Colon (tissue), 2 donors: ENCODE results near the gene ITPRIPL2.

ENCODE experiments used
- FAIRE-seq: peaks from 2 replicates; lab custom pipeline; 2012; peaks lifted over from hg19 to GRCh38; lab: Jason Lieb, UNC
- donor health status: control.
- donor health status: control.

The ITPRIPL2 gene

GRCh38 chr16:19123535-19124178 is 9.9 kb downstream of the ITPRIPL2 start:
- no peak for FAIRE-seq

GRCh38 chr16:19126300-19126699 is 12.5 kb downstream of the ITPRIPL2 start:
- FAIRE-seq, result no peak

GRCh38 chr16:19127205-19127604 is 13.4 kb downstream of the ITPRIPL2 start:
- FAIRE-seq, result no peak

DNA sequence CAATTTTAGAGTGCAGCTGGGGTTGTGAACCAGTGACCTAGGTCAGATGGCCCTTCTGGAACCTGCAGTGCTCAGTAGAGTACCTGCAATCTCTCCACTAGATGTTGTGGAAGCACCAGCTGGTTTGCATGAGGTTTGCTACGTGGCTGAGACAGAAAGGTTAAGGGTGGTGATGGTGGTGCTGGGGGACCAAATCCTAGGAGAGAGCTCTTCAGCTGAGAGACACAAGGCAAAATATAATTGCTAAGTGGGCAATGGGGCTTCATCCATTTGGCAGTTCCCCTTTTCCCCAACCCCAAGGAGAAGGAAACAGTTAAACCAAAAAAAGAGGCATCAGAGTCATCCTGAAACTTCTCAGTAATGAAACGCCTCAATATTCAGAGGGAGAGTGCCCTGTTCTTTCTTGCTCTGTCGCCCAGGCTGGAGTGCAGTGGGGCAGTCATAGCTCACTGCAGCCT is 13.9 kb downstream of the ITPRIPL2 start:
- FAIRE-seq, result no peak

- no peak for FAIRE-seq
These were observed 14.9 kb downstream of the ITPRIPL2 start for GRCh38 chr16:19128454-19129200.

- FAIRE-seq, result no peak
These were observed 16.6 kb downstream of the ITPRIPL2 start for GRCh38 chr16:19130385-19130784.

DNA sequence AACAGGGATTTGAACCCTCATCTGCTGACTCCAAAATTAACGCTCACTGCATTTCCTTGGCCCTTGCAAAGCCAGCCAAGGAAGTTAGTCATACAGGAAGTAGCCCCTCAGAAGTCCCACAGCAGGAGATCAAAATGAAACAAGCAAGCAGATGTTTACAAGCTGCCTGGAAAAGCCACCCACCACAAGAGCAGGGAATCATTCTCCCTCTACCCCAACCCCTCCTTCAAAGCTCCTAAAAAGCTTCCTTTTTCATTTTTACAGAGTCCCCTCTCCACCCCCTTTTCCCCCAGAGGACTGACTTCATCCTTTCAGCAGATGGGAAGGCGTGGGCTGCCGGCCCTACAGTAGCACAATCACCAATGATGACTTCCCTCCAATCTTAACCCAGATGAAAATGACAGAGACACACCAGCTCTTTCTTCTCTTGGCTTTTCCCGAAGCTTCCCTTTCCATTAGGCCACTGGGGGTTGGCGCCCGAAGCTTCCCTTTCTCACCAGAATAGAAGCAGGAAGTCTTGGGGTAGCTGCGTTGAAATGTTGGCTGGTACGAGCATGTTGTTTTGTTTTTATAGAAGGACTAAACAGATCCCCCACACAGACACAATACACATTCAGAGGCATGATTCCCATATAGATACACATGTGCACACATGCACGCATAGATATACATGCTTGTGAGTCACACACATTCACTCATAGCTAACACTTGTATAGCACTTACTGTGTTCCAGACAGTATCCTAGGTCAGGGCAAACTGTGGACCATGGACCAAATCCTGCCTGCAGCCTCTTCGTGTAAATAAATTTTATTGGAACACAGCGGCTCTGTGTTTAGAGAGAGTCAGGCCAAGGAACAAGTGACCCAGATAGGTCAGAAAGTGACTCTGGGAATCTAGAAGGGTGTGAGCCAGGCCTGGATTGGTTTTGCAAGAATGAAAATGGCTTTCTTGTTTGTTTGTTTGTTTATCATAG is 17.4 kb downstream of the ITPRIPL2 start:
- no peak for FAIRE-seq

GRCh38 chr16:19131825-19132218 is 18.1 kb downstream of the ITPRIPL2 start:
- FAIRE-seq, result no peak

- no peak for FAIRE-seq
These were observed 18.5 kb downstream of the ITPRIPL2 start for GRCh38 chr16:19132255-19132654.

DNA sequence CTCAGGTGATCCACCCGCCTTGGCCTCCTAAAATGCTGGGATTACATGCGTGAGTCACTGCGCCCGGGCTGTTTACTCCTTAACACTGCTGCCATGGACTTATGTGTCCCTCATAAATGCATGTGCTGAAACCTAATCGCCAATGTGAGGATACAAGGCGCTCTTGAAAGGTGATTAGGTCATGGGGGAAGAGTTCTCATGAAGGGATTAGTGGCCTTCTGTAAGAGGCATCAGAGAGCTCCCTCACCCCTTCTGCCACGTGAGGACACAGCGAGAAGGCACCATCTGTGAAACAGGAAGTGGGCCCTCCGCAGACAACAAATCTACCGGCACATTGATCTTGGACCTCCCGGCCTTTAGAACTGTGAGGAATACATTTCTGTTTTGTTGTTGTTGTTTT is 19.1 kb downstream of the ITPRIPL2 start:
- FAIRE-seq, result no peak

GRCh38 chr16:19133600-19133999 is 19.8 kb downstream of the ITPRIPL2 start:
- FAIRE-seq, result no peak

DNA sequence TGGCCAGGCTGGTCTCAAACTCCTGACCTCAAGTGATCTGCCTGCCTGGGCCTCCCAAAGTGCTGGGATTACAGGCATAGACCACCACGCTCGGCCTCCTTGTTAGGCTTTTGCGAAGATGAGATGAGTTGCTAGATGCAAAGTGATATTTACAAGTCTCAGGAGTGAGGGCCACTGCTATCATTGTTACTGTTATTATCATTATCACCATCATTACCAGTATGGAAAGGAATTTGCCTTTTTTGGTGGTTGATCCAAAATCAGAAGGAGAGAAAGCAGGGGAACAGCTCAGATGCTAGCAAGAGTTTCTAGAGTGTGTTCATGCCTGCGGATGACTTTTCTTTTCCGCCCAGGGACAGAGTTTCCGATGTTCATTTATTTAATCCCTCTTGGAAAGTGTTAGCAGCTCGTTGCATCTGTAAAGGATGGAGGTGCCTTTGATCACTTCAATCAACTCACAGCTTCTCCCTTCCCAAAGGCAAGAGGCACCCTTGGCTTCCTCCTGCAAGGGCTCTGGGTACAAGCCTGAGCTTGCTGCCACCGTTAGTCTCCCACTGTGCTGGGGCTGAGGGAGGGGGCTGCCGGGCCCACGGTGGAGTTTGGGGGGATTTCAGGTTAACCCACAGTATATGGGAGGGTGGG is 21.6 kb downstream of the ITPRIPL2 start:
- no peak for FAIRE-seq

GRCh38 chr16:19135896-19136438 is 22.2 kb downstream of the ITPRIPL2 start:
- FAIRE-seq, result no peak

- no peak for FAIRE-seq
These were observed 22.9 kb downstream of the ITPRIPL2 start for GRCh38 chr16:19136549-19137196.

DNA sequence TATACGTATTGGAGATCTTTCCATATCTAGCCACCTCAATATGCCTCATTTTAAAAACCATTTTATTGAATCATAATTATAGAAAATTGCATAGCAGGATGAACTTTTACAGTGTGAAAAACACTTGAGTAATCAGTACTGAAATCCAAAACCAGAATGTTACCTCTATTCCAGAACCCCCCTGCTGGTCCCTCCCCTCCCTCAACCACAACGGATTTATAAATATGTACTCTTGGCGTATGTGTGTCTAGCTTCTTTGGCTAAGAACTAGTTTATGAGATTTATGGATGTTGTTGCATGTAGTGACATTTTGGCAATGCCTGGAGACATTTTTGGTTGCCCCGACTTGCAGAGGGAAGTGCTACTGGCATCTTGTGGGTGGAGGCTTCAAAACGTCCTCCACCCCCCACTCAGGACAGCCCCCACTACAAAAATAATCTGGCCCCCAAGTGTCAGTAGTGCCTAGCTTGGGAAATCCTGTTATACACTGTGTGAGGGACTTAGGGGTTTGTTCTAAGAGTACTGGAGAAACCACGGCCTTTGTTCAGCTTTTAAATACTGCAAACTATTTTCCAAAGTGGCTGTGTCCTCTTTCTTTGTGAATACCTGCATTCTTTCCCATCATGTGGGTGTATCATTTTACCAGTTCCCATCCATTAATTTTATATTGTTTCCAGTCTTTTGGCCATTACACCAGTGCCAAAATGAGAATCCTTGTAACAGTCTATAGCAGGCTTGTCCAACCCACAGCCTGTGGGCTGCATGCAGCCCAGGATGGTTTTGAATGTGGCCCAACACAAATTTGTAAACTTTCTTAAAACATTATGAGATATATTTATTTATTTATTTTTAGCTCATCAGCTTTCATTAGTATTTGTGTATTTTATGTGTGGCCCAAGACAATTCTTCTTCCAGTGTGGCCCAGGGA is 23.7 kb downstream of the ITPRIPL2 start:
- FAIRE-seq, result no peak

- no peak for FAIRE-seq
These were observed 24.8 kb downstream of the ITPRIPL2 start for GRCh38 chr16:19138601-19139000.

GRCh38 chr16:19139436-19140091 is 25.8 kb downstream of the ITPRIPL2 start:
- FAIRE-seq, result no peak

GRCh38 chr16:19140396-19140795 is 26.6 kb downstream of the ITPRIPL2 start:
- no peak for FAIRE-seq

GRCh38 chr16:19142939-19143598 is 29.3 kb downstream of the ITPRIPL2 start:
- FAIRE-seq, result no peak
